Measurements from ENCODE around the gene HIPK2.

The HIPK2 gene

GRCh38 chr7:139750459-139751095, 27.2 kb downstream of the HIPK2 start:
- no peak for DNase-seq

GRCh38 chr7:139749545-139749944, 28.3 kb downstream of the HIPK2 start:
- DNase-seq = no peak

GRCh38 chr7:139748941-139749340, 28.9 kb downstream of the HIPK2 start:
- no peak for DNase-seq

- DNase-seq = no peak
Observed at GRCh38 chr7:139748373-139748765, 29.4 kb downstream of the HIPK2 start.

- DNase-seq = no peak
Observed at GRCh38 chr7:139747662-139748372, 30.0 kb downstream of the HIPK2 start.

GRCh38 chr7:139746652-139747051, 31.1 kb downstream of the HIPK2 start:
- DNase-seq = no peak

GRCh38 chr7:139745678-139746143, 32.1 kb downstream of the HIPK2 start:
- DNase-seq = no peak

GRCh38 chr7:139744768-139745677, 32.8 kb downstream of the HIPK2 start:
- no peak for DNase-seq

GRCh38 chr7:139743967-139744767, 33.6 kb downstream of the HIPK2 start:
- DNase-seq = no peak

- no peak for DNase-seq
Observed at GRCh38 chr7:139743267-139743966, 34.4 kb downstream of the HIPK2 start.

- no peak for DNase-seq
Observed at GRCh38 chr7:139741789-139742344, 35.9 kb downstream of the HIPK2 start.

GRCh38 chr7:139741239-139741638, 36.6 kb downstream of the HIPK2 start:
- no peak for DNase-seq

- no peak for DNase-seq
Observed at GRCh38 chr7:139739863-139740597, 37.8 kb downstream of the HIPK2 start.

GRCh38 chr7:139738772-139739171, 39.0 kb downstream of the HIPK2 start:
- no peak for DNase-seq

GRCh38 chr7:139738101-139738489, 39.7 kb downstream of the HIPK2 start:
- no peak for DNase-seq

- DNase-seq = peak; percentile 38
Observed at GRCh38 chr7:139737221-139738100, 40.3 kb downstream of the HIPK2 start.

- no peak for DNase-seq
Observed at GRCh38 chr7:139735912-139736595, 41.7 kb downstream of the HIPK2 start.

- no peak for DNase-seq
Observed at GRCh38 chr7:139735466-139735865, 42.3 kb downstream of the HIPK2 start.

GRCh38 chr7:139734395-139734794, 43.4 kb downstream of the HIPK2 start:
- DNase-seq = peak; percentile 97
